ENCODE data around the gene KATNAL2.

Gene KATNAL2

DNA sequence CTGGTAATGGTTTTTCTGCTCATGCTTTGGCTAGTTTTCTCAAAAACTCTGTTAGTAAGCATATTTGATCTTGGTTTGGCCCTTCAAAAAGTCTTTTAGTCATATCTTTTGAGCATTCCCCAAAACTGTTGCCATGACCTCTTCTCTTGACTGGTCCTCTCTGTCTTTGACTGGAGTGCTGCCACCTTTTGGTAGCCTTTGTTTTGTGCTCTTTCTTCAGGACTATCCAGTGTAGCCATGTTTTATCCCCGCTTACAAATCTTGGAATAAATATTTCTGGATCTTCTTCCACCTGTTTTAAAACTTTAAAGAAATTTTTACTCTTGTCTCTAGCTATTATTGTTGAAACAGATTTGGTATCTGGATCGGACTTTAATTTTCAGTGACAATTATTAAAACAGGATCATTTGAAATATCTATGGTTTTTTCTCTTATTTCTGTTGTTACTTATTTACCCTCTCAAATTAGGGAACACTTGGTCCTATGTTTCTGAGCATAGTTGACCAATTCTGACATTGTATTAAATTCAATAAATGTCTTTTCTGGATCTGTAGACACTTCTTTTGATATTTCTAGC is 119.0 kb downstream of the KATNAL2 start:
- DNase-seq, result peak; percentile 3

DNA sequence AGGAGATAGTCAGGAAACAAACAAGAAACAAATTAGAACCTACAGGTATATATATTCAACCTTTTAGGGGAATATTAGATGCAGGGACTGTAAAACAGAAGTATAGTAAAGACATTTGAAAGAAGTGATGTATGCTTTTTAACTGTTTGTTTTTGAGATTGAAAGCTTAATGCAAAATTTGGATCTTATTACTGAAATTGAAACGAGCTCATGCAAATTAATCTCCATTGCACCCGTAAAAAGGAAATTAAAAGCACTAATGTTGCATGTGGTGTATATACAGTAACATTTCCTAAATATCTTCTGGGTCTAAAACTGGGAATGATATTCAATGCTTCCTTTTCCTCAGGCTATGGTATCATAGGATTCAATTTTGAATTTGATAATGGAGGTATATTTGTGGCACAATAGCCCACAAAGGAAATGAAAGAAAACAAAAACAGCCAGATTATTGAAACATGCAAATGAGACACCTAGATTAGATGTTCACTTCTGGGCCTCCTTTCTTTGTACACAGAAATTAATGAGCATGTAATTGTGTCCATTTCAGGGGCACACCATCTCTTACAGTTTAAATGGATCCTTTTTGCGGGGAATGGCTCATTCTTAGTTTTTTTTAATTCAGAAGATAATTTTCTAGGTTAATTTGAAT is 119.7 kb downstream of the KATNAL2 start:
- no peak for DNase-seq

DNA sequence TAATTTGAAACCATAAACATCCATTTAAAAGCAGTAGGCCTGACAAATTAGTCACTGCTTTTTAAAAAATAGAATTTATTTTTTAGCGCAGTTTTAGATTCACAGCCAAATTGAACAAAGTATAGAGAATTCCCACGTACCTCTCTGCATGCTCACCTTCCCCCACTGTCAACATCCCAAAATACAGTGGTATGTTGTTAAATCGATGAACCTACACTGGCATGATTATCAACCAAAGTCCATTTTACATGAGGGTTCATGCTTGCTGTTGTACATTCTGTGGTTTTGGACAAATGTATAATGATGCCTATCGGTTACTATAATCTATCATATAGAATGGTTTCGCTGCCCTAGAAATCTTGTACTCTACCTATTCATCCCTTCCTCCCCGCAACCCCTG is 123.6 kb downstream of the KATNAL2 start:
- no peak for DNase-seq

- DNase-seq, result peak; percentile 5
Observed at GRCh38 chr18:47050468-47050867, 133.1 kb downstream of the KATNAL2 start.

DNA sequence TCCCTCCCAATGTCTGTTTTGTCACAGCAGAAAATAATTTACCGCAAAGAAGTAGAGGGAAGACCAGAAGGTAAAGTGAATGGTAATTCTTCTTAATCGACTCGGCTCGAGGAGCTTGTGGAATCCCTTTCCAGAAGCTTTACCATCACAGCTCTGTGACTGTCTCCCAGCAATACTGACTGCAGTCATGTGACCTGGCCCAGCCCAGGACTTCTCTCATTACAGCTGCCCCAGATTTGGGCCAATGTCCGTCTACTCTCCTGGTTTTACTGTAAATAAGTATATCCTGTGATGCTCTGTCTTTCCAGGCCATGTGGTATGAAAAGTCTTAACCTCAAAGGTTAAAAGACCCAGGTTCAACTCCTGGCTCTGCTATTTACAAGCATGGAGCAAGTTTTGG is 137.0 kb downstream of the KATNAL2 start:
- no peak for DNase-seq

DNA sequence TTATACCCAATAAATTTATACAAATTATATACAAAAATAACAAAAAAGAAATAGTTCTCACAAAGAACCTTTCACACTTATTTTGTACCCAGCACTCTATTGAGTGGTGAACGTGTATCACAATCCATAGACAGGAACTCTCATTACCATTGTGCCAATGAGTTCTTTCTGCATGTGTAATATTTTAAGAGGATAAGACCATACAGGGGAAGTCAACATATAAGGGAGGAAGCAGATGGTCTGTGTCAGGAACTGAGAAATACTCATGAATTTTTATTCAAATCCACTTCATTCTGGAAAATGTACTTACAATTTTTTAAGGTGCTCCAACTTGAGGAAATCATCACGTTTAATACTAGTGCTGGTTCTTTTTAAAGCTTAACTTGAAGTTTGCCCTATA is 145.1 kb downstream of the KATNAL2 start:
- DNase-seq, result no peak

DNA sequence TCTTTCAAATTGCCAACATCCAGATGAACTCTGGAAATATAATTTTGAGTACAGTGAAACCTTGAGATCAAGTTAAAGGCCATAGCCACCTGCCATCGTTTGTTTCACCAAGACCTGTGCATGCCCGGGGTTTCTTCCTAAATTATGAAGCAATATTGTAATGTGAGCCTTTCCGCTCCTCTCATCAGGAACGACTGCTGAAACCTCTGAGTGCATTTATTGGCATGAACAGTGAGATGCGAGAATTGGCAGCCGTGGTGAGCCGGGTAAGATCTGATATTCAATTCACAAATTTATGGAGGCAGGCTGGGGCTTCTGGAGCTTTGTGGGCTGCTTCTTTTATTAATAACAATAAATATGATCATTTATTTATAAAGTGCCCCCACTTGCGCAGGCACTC is 145.7 kb downstream of the KATNAL2 start:
- no peak for DNase-seq

DNA sequence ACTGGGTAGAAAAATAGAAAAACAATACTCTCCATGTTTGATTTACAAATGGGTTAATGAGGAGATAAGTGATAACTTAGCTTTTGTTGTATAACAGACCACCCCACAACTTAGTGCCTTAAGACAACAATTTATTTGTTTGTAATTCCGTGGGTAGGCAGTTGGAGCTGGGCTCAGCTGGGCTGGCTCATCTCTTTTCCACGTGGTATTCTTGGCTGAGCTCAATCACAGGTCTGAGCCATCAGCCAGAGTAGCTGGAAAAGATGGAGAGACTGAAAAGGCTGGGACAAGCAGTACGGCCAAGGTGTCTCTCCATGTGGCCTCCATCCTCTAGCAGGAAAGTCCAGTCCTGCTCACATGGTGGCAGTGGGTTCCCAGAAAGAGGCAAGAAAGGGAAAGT is 150.2 kb downstream of the KATNAL2 start:
- no peak for DNase-seq

DNA sequence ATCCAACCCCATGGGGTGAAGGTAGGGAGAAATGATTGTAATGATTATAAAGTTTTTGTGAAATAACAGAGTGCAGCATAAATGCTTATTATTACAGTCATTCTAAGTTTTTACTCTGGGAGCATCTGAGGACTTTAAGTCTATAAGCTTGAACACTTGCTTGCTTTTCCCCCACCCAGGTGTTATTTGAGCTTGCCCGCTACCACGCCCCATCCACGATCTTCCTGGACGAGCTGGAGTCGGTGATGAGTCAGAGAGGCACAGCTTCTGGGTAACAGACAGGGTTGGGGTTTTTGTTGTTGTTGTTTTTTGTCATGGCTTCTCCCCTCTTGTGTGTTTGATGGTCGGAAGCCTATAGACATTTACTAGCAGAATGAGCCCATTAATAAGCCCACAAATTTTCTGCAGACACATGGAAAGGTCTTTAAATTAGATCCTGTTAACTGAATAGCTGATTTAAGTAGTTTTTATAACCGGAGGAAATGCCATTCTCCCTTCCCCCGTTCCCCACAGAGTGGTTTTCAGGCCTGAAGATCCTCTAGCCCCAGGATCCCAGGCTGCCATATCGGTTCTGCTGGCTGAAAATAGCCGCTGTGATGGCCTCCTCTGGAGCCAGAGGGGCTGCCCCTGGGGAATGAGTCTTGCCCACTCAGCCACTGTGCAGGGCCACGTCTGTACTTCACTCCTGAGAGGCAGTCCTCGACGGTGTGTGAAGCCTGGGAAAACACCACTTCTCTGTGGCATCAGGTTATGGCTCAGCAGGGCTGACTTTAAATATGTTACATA is 157.9 kb downstream of the KATNAL2 start:
- no peak for DNase-seq

GRCh38 chr18:47077111-47077510 is 159.7 kb downstream of the KATNAL2 start:
- DNase-seq, result no peak

GRCh38 chr18:47080872-47081271 is 163.5 kb downstream of the KATNAL2 start:
- DNase-seq, result no peak

GRCh38 chr18:47081578-47081977 is 164.2 kb downstream of the KATNAL2 start:
- no peak for DNase-seq

GRCh38 chr18:47087676-47088075 is 170.3 kb downstream of the KATNAL2 start:
- no peak for DNase-seq

- no peak for DNase-seq
Observed at GRCh38 chr18:47095810-47096209, 178.4 kb downstream of the KATNAL2 start.

- DNase-seq, result no peak
Observed at GRCh38 chr18:47100212-47100831, 182.9 kb downstream of the KATNAL2 start.

- DNase-seq, result no peak
Observed at GRCh38 chr18:47108373-47108772, 191.0 kb downstream of the KATNAL2 start.

DNA sequence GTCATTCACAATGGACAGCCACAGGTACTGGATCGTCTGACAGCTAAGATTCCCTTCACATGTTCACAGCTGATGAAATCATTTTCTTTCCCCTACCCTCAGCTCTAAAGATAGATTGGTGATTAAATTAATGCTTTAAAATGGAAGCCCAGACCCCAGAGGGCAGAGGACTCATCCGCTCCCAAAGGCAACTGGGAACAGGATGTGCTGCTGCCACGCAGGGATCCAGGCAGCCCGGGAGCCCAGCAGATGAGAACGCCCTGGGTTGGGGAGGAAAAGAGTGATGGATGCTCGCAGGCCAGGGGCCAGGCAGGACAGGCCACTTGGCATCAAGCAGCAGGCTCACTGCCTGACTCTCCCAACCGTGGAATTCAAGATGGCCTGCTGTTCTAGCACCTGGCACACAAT is 191.6 kb downstream of the KATNAL2 start:
- no peak for DNase-seq

GRCh38 chr18:47109720-47110119 is 192.3 kb downstream of the KATNAL2 start:
- DNase-seq, result no peak

- DNase-seq, result no peak
Observed at GRCh38 chr18:47110492-47111274, 193.3 kb downstream of the KATNAL2 start.

DNA sequence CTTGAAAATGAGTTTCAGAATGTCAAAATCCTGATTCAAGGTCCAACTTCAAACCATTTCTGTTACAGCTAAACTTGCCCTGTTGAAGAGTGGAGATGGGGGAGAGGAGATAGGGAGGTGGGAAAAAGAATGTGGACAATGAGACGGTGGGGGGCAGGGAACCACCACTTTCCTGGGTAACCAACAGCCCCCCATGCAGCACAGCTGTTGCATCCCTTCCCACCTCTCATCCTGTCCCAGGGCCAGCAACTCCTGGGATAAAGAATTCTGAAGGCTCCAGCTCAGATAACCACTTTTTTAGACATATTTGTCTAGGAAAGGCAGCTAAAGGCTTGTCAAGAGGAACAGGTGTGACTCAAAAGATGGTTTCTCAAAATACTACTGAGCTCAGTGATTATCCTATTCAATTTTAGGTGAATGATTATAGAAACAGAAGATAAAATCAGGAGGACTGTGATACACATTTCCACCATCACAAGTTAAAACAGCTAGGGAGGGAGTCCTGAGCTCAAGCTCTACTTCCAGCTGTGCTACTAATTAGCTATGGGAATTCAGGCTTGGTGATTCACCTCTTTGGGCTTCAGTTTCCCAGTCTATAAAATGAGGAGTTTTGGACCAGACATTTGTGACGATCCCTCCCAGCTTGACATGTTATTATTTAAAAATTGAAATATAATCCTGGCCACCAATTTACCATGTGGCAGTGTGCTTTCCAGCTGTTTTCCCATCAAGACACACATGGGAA is 196.6 kb downstream of the KATNAL2 start:
- no peak for DNase-seq

DNA sequence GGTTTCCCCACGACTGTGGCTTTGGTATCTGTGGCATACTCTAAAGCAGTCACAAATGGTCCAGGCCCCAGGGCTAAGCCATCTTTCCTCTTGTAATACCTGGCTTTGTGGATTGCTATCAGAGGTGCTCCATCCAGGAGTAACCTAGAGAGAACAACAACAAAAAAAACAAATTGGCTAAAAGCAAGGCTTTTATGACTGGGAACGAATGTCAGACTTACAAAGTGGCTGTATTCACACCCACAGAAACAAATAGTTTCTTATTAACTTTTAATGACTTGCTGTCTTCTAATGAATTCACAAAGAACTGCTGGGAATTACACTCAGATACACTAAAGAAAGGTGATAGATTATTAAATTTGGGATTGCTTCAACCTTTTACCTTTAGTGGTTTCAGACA is 197.8 kb downstream of the KATNAL2 start:
- no peak for DNase-seq

DNA sequence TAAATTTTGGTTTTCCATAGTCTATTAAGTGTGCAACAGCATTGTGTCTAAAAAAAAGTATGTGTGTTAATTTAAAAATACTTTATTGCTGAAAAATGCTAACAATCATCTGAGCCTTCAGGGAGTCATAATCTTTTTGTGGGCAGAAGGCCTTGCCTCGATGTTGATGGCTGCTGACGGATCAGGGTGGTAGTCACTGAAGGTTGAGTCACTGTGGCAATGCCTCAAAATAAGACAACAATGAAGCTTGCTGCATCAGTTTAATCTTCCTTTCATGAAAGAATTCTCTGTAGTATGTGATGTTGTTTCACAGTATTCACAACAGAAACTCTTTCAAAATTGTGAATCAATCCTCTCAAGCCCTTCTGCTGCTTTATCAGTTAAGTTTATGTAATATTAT is 201.6 kb downstream of the KATNAL2 start:
- DNase-seq, result no peak
